Panc1 (cell line): Measurements from ENCODE around the gene DLX3. TPM values are rescaled to one million over a fixed set of nuclear protein-coding genes. Genes with fewer than 3 reads are reported as not detected.

ENCODE experiments used
- ATAC-seq: fragments of 200-7000 bp; cut with Tn5 transposase; 2 replicates; pipeline ENCODE4 v1.9.1; 2020; ENCODE audit warnings: mild to moderate bottlenecking, moderate library complexity
- Bru-seq: library from RNA; stranded (reverse); fragments of 400-500 nt; gene quantifications from one replicate; lab custom pipeline; 2021; lab: Mats Ljungman, UMichigan
- BruChase-seq, 2 experiments: library from RNA; stranded (reverse); fragments of 400-500 nt; gene quantifications; one replicate each; lab custom pipeline; 2021; lab: Mats Ljungman, UMichigan
- BruUV-seq: library from RNA; stranded (reverse); fragments of 400-500 nt; replicated peaks from 2 replicates; lab custom pipeline; 2021; lab: Mats Ljungman, UMichigan
- CTCF ChIA-PET: fragments of 300-600 bp; sonication (Branson Sonifier 250); formaldehyde crosslinking; loops from one replicate; lab custom pipeline; 2022; ENCODE audit warnings: antibody characterized with exemption; lab: Charles Lee
- POLR2A ChIA-PET: fragments of 300-600 bp; sonication (Branson Sonifier 250); formaldehyde crosslinking; loops from one replicate; lab custom pipeline; 2022; ENCODE audit warnings: antibody characterized with exemption; lab: Charles Lee
- DNase-seq: peaks from one replicate; pipeline ENCODE4 v3.0.0-alpha.2; 2010; ENCODE audit warnings: low read depth, low spot score
- H3K27ac ChIP-seq: 2 replicates; pipeline ENCODE4 v1.5.1; 2011; ENCODE audit warnings: mild to moderate bottlenecking, low read length, inconsistent platforms
- H3K27me3 ChIP-seq: fragments of 200-500 bp; sonication (Bioruptor generic); 2 replicates; pipeline ENCODE4 v1.6.0; 2014; ENCODE audit warnings: low read length, inconsistent platforms; ENCODE audit not compliant: control insufficient read depth, insufficient read depth
- H3K36me3 ChIP-seq: fragments of 200-500 bp; sonication (Bioruptor generic); 2 replicates; pipeline ENCODE4 v1.5.1; 2014; ENCODE audit warnings: inconsistent platforms, mild to moderate bottlenecking, low read length, moderate library complexity; ENCODE audit not compliant: control insufficient read depth, insufficient read depth
- H3K4me1 ChIP-seq: 2 replicates; pipeline ENCODE4 v1.5.1; 2011; ENCODE audit warnings: inconsistent platforms, mild to moderate bottlenecking, low read length, moderate library complexity; ENCODE audit not compliant: control insufficient read depth, insufficient read depth
- H3K4me3 ChIP-seq, 2 experiments: 2 replicates each; pipeline ENCODE4 v1.5.1; 2011 to 2012; ENCODE audit warnings: low read depth in 2 of 2, low read length in 2 of 2, mild to moderate bottlenecking in 2 of 2, inconsistent platforms in 1 of 2, moderate library complexity in 1 of 2
- H3K9me3 ChIP-seq: fragments of 200-500 bp; sonication (Bioruptor generic); 2 replicates; pipeline ENCODE4 v1.5.1; 2014; ENCODE audit warnings: low read depth, mild to moderate bottlenecking, inconsistent platforms, low read length, moderate library complexity; ENCODE audit not compliant: control insufficient read depth, insufficient read depth
- CTCF ChIP-seq: fragments of 450-650 bp; IDR thresholded peaks from 2 replicates; pipeline ENCODE4 v1.5.1; 2017; ENCODE audit warnings: mild to moderate bottlenecking
- POLR2AphosphoS5 ChIP-seq: IDR thresholded peaks from 2 replicates; pipeline ENCODE4 v1.6.1; 2012; ENCODE audit warnings: mild to moderate bottlenecking, low read depth, low read length, moderate library complexity
- REST ChIP-seq, 2 experiments: IDR thresholded peaks; 2 replicates each; pipeline ENCODE4 v1.6.1; 2011 to 2012; ENCODE audit warnings: low read depth in 2 of 2, control low read depth in 1 of 2, low read length in 1 of 2, mild to moderate bottlenecking in 1 of 2, moderate library complexity in 1 of 2; ENCODE audit not compliant: insufficient read depth in 1 of 2
- SIN3A ChIP-seq: IDR thresholded peaks from 2 replicates; pipeline ENCODE4 v1.6.1; 2012; ENCODE audit warnings: low read depth, mild to moderate bottlenecking, low read length, moderate library complexity, borderline replicate concordance; ENCODE audit not compliant: insufficient read depth
- TCF7L2 ChIP-seq: IDR thresholded peaks from 2 replicates; pipeline ENCODE4 v1.6.1; 2011; ENCODE audit warnings: mild to moderate bottlenecking, low read depth, low read length, inconsistent platforms
- in situ Hi-C: cut with HindIII; loops from 2 replicates; pipeline ENCODE4 v1.10.0; 2016; ENCODE audit warnings: low sequenced_read_pairs, low pct_unique_long_range_greater_than_20kb
- intact Hi-C: fragments of 100-400 bp; cut with micrococcal nuclease; formaldehyde crosslinking; loops from one replicate; pipeline ENCODE4 v1.10.0; 2022; ENCODE audit not compliant: unreplicated experiment
- long read RNA-seq: library from polyadenylated mRNA; unstranded; transcript quantifications from one replicate; pipeline ENCODE4 v2.0.0, GENCODE V29; 2021; ENCODE audit not compliant: unreplicated experiment
- polyA plus RNA-seq: library from polyadenylated mRNA; unstranded; fragments of >200 nt; gene quantifications from one replicate; pipeline ENCODE4 v1.2.1, GENCODE V29; 2012; ENCODE audit warnings: missing spikeins; ENCODE audit not compliant: insufficient read length
- total RNA-seq: library from RNA; stranded (reverse); gene quantifications from one replicate; pipeline ENCODE4 v1.2.1, GENCODE V29; 2021; ENCODE audit not compliant: unreplicated experiment

Gene DLX3
- 2.9 TPM for total RNA-seq
- polyA plus RNA-seq, result 1.9 TPM
- Bru-seq, nascent RNA, result percentile 39 among the genes with signal in this experiment
- BruChase-seq, experiment 1, labeled RNA remaining after a 2-hour chase, result percentile 47 among the genes with signal in this experiment
- percentile 37 among the genes with signal in this experiment for BruChase-seq, experiment 2, labeled RNA remaining after a 6-hour chase
- long read RNA-seq, partial matches to known transcripts, result 0 of 7 reads
- long read RNA-seq, other reads (novel, unspliced or antisense), result 3 of 7 reads

DNA sequence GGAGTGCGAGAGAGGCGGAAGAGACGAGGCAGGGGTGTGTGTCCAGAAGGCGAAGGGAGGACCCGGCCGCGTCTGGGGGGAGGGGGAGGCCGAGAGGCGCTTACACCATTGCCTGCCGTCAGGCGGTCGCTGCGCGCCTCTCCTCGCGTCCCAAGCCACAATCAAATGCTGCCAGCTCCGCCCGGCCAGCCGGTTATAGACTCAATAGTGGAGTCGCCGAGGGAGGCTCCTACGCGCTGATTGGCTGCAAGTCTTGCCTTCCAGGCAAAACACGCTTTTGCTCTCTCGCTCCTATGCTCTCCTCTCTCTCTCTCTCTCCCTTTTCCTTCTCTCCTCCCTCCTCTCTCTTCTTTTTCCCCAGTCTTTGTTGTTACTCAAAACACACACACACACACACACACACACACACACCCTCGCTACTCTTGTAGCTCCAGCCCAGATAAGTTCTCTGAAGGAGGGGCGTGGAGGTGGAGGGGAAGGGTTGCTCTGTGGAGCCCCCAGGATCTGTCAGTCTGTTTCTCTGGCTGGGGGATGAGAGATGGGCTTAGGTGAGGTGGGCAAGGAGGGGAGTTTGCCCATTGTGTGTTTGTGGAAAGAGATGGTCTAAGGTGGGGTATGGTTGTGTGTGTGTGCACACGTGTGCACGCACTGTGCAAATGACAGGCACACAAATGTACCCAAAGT lies at the start of gene DLX3:
Gene DLX3, minus strand, starts transcription at position 170 of the 684 bp plus-strand sequence. CDS start 226 bp downstream, outside the sequence.
- H3K36me3 ChIP-seq, result no peaks in the 10 kb centered on the region
- TF ChIP-seq POLR2AphosphoS5 (peak; percentile 76), TCF7L2 (no peak), CTCF (no peak), REST (IDR thresholded peaks at IDR 0.05; ENCODE audit: insufficient read depth in 1 of 2, low read depth in 2 of 2, low read length in 1 of 2) (no peak), SIN3A (peak; percentile 80; the same call in 1 of the 2 replicates)
- no peaks in the 10 kb centered on the region for H3K27me3 ChIP-seq
- BruUV-seq, result no TSS peak
- peaks cover 25% of the 10 kb centered on the region for H3K4me1 ChIP-seq
- intact Hi-C loops, result loop anchor here (5.0 to 10.0 kb wide), 2 partner anchors 290 to 423 kb away; partner anchors contain the start of gene SLC35B1
- ATAC-seq (peak; percentile 75), DNase-seq (no peak)
- peak within 1 kb of the TSS; percentile 73 for H3K27ac ChIP-seq
- POLR2A ChIA-PET, result interaction anchor here (0.5 to 0.6 kb wide), 4 partner anchors 45 to 430 kb away, joined by 3 to 9 read pairs (median 4); no protein-coding TSS in a partner anchor
- H3K4me3 ChIP-seq, result peak within 1 kb of the TSS; percentile 50 to 55
- CTCF ChIA-PET, result interaction anchor here (0.6 to 3.7 kb wide), 11 partner anchors 24 to 1507 kb away, joined by 3 to 55 read pairs (median 5); no protein-coding TSS in a partner anchor
- no peaks in the 10 kb centered on the region for H3K9me3 ChIP-seq
- in situ Hi-C loops, result loop anchor here (5.0 kb wide), 1 partner anchor 88 kb away; no protein-coding TSS in a partner anchor

- ChIA-PET CTCF (no interaction called here), POLR2A (no interaction called here)
- intact Hi-C loops, result no loop called here
- H3K27ac ChIP-seq, result peak overlapping the region; percentile 57
- no peak overlapping the region for H3K4me3 ChIP-seq
- DNase-seq (no peak), ATAC-seq (no peak)
- in situ Hi-C loops, result no loop called here
- no peaks in the 10 kb centered on the region for H3K9me3 ChIP-seq
- peaks cover 48% of the 10 kb centered on the region for H3K4me1 ChIP-seq
- H3K36me3 ChIP-seq, result no peaks in the 10 kb centered on the region
- TF ChIP-seq POLR2AphosphoS5 (no peak), SIN3A (no peak), TCF7L2 (no peak), REST (IDR thresholded peaks at IDR 0.05; ENCODE audit: insufficient read depth in 1 of 2, low read depth in 2 of 2, low read length in 1 of 2) (no peak), CTCF (no peak)
- no TSS peak for BruUV-seq
- H3K27me3 ChIP-seq, result no peaks in the 10 kb centered on the region
Measured at GRCh38 chr17:50044483-50044882, 49.5 kb upstream of the DLX3 start.
